ENCODE results near the gene DOCK2.

Gene DOCK2

DNA sequence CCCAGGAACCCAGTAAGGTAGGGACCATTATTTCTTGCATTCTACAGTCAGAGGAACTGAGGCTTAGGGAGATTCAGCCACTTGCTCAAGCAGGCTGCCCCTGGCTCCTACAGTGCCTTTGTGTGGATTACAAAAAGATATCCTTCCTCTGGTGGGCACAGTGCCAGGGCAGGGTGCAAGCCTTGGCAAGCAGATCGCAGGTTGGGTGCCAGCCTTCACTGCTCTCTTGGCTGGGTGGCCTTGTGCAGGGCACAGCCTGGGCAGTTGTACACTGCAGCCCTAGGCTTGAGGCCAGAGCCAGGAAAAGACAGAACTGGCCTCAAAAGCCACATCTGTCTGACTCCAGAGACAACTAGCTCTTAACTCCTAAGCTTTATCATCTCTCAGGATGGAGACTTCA lies 15.0 kb downstream of the DOCK2 start:
- Histone ChIP-seq H3K4me1 (ENCODE audit: insufficient read depth, low read length) (peaks cover 36% of the 10 kb centered on the region), H3K27ac (ENCODE audit: low read length) (no peak overlapping the region)
- DNase-seq = no peak

DNA sequence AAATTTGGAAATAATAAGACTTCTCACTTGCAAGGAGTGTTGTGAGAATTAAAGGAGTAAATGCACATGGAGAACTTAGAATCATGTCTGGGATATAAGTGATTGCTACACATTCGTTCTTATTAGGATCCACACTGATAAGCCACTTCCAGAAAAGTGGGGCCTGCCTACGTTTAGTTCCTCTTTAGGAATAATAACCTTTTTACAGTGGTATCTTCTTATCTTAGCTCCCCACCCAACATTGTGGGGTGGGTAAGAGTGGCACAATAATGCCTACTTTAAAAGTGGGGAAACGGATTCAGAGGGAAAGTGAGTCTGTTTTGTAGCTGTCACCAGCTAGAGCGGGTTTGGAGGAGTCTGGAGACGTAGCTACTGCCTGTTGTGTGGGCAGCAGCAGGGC lies 16.0 kb downstream of the DOCK2 start:
- no peak for TF ChIP-seq EZH2 (IDR thresholded peaks at IDR 0.05; ENCODE audit: borderline replicate concordance, low read depth, low read length, severe bottlenecking)
- TF ChIP-seq, protein P1, sequence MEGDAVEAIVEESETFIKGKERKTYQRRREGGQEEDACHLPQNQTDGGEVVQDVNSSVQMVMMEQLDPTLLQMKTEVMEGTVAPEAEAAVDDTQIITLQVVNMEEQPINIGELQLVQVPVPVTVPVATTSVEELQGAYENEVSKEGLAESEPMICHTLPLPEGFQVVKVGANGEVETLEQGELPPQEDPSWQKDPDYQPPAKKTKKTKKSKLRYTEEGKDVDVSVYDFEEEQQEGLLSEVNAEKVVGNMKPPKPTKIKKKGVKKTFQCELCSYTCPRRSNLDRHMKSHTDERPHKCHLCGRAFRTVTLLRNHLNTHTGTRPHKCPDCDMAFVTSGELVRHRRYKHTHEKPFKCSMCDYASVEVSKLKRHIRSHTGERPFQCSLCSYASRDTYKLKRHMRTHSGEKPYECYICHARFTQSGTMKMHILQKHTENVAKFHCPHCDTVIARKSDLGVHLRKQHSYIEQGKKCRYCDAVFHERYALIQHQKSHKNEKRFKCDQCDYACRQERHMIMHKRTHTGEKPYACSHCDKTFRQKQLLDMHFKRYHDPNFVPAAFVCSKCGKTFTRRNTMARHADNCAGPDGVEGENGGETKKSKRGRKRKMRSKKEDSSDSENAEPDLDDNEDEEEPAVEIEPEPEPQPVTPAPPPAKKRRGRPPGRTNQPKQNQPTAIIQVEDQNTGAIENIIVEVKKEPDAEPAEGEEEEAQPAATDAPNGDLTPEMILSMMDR (IDR thresholded peaks at IDR 0.05; ENCODE audit: borderline replicate concordance, extremely low read depth, low read length, poor library complexity, severe bottlenecking) = no peak
- Histone ChIP-seq H3K9ac (ENCODE audit: low read depth, low read length) (no peak overlapping the region), H3K27me3 (ENCODE audit: insufficient read depth, low read length, poor library complexity) (no peaks in the 10 kb centered on the region), H3K36me3 (ENCODE audit: insufficient read depth, low read length) (peaks cover 78% of the 10 kb centered on the region), H3K4me1 (ENCODE audit: insufficient read depth, low read length) (peaks cover 26% of the 10 kb centered on the region), H3K4me2 (ENCODE audit: insufficient read depth, low read length) (no peak overlapping the region), H2AFZ (ENCODE audit: low read depth, low read length) (no peak overlapping the region), H3K79me2 (ENCODE audit: insufficient read depth, low read length) (peaks cover 98% of the 10 kb centered on the region), H4K20me1 (ENCODE audit: insufficient read depth, low read length) (peaks cover 93% of the 10 kb centered on the region), H3K9me3 (ENCODE audit: insufficient read depth, low read length, severe bottlenecking) (no peaks in the 10 kb centered on the region), H3K27ac (ENCODE audit: low read length) (no peak overlapping the region), H3K4me3 (ENCODE audit: low read depth in 1 of 2, low read length in 2 of 2) (no peak overlapping the region)
- no peak for DNase-seq
- no peak for ATAC-seq (ENCODE audit: insufficient read depth, low read depth)

More for the DNA sequence above, 15.0 kb downstream of the DOCK2 start:
- no peaks in the 10 kb centered on the region for H3K27me3 ChIP-seq (ENCODE audit: insufficient read depth, low read length, poor library complexity)
- H3K9me3 ChIP-seq (ENCODE audit: insufficient read depth, low read length, severe bottlenecking) = no peaks in the 10 kb centered on the region
- H3K4me3 ChIP-seq (ENCODE audit: low read depth in 1 of 2, low read length in 2 of 2) = no peak overlapping the region
- ATAC-seq (ENCODE audit: insufficient read depth, low read depth) = no peak
- H3K79me2 ChIP-seq (ENCODE audit: insufficient read depth, low read length) = peaks cover 99% of the 10 kb centered on the region
- H3K36me3 ChIP-seq (ENCODE audit: insufficient read depth, low read length) = peaks cover 77% of the 10 kb centered on the region
- no peak overlapping the region for H3K9ac ChIP-seq (ENCODE audit: low read depth, low read length)
- TF ChIP-seq EZH2 (IDR thresholded peaks at IDR 0.05; ENCODE audit: borderline replicate concordance, low read depth, low read length, severe bottlenecking) = no peak
- TF ChIP-seq, protein P1 (IDR thresholded peaks at IDR 0.05; ENCODE audit: borderline replicate concordance, extremely low read depth, low read length, poor library complexity, severe bottlenecking) = no peak
- no peak overlapping the region for H3K4me2 ChIP-seq (ENCODE audit: insufficient read depth, low read length)
- no peak overlapping the region for H2AFZ ChIP-seq (ENCODE audit: low read depth, low read length)
- peaks cover 96% of the 10 kb centered on the region for H4K20me1 ChIP-seq (ENCODE audit: insufficient read depth, low read length)

DNA sequence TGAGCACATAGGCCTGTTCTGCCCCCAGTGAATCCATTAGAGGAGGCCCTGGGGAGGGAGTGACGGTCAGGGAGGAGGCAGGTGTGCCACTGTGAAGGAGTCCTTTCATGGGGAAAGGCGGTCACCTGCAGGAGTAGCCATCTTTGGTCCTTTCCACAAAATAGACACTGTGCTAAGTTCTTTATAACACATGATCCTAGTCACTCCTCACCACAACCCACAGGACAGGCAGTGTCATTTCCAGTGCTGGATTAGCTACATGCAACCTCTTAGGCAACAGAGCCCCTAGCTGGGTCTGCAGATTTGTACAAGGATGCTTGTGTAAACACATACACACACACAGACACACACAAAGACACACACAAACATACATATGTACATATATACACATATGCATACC lies 18.3 kb downstream of the DOCK2 start:
- H4K20me1 ChIP-seq (ENCODE audit: insufficient read depth, low read length) = peaks cover 84% of the 10 kb centered on the region
- peaks cover 93% of the 10 kb centered on the region for H3K79me2 ChIP-seq (ENCODE audit: insufficient read depth, low read length)
- peaks cover 81% of the 10 kb centered on the region for H3K36me3 ChIP-seq (ENCODE audit: insufficient read depth, low read length)

More for the DNA sequence above, 18.3 kb downstream of the DOCK2 start:
- TF ChIP-seq, protein P1 (IDR thresholded peaks at IDR 0.05; ENCODE audit: borderline replicate concordance, extremely low read depth, low read length, poor library complexity, severe bottlenecking) = no peak
- no peak for TF ChIP-seq EZH2 (IDR thresholded peaks at IDR 0.05; ENCODE audit: borderline replicate concordance, low read depth, low read length, severe bottlenecking)
- DNase-seq (no peak), ATAC-seq (ENCODE audit: insufficient read depth, low read depth) (no peak)
- Histone ChIP-seq H3K4me1 (ENCODE audit: insufficient read depth, low read length) (peaks cover 10% of the 10 kb centered on the region), H3K4me3 (ENCODE audit: low read depth in 1 of 2, low read length in 2 of 2) (no peak overlapping the region), H3K27me3 (ENCODE audit: insufficient read depth, low read length, poor library complexity) (no peaks in the 10 kb centered on the region), H2AFZ (ENCODE audit: low read depth, low read length) (no peak overlapping the region), H3K27ac (ENCODE audit: low read length) (no peak overlapping the region), H3K9ac (ENCODE audit: low read depth, low read length) (no peak overlapping the region), H3K4me2 (ENCODE audit: insufficient read depth, low read length) (no peak overlapping the region), H3K9me3 (ENCODE audit: insufficient read depth, low read length, severe bottlenecking) (no peaks in the 10 kb centered on the region)
